T-cell (primary cell): ENCODE results near the gene PSMD1. TPM values are rescaled to one million over a fixed set of nuclear protein-coding genes. Genes with fewer than 3 reads are reported as not detected.

Experiments used
- ATAC-seq, 4 experiments: fragments of 200-7000 bp in 3 of 4; fragments of 150-1000 bp in 1 of 4; cut with Tn5 transposase; replicated peaks in 1 of 4; 1 replicate in 3 of 4; 2 replicates in 1 of 4; pipeline ENCODE4 v1.10.0; 2021; ENCODE audit warnings: moderate library complexity in 3 of 4, mild to moderate bottlenecking in 2 of 4, moderate number of reproducible peaks in 1 of 4
- CTCF ChIA-PET, 2 donors: fragments of 300-600 bp; sonication (Branson Sonifier 250); formaldehyde crosslinking; loops; one replicate each; lab custom pipeline; 2022; ENCODE audit warnings: antibody characterized with exemption in 2 of 2; lab: Charles Lee
- POLR2A ChIA-PET, 2 donors: fragments of 300-600 bp; sonication (Branson Sonifier 250); formaldehyde crosslinking; loops; one replicate each; lab custom pipeline; 2022; ENCODE audit warnings: antibody characterized with exemption in 2 of 2; lab: Charles Lee
- DNase-seq, 35 experiments: peaks; one replicate each; pipeline versions ENCODE4 v3.0.0 to v3.0.0-alpha.2; 2013 to 2023
- H3K27ac ChIP-seq: one replicate; pipeline ENCODE4 v1.5.1; 2013; ENCODE audit warnings: low read length
- H3K27me3 ChIP-seq, 2 experiments: replicated peaks in 1 of 2; 1 replicate in 1 of 2; 2 replicates in 1 of 2; pipeline versions ENCODE4 v1.6.1 to v1.7.0; 2013; ENCODE audit warnings: low read length in 1 of 2, mixed read lengths in 1 of 2; ENCODE audit not compliant: control insufficient read depth in 2 of 2, insufficient read depth in 2 of 2; ENCODE audit errors: extremely low read depth in 1 of 2
- H3K36me3 ChIP-seq, 2 donors: 1 replicate in 1 of 2; 2 replicates in 1 of 2; pipeline versions ENCODE4 v1.6.1 to v1.7.0; 2013; ENCODE audit warnings: low read length in 1 of 2; ENCODE audit not compliant: control insufficient read depth in 2 of 2, insufficient read depth in 1 of 2; ENCODE audit errors: extremely low read depth in 1 of 2
- H3K4me1 ChIP-seq, 2 experiments: 1 replicate in 1 of 2; 2 replicates in 1 of 2; pipeline versions ENCODE4 v1.6.1 to v1.7.0; 2013; ENCODE audit warnings: low read length in 2 of 2, mixed read lengths in 1 of 2; ENCODE audit not compliant: insufficient read depth in 2 of 2, control insufficient read depth in 1 of 2; ENCODE audit errors: extremely low read depth in 1 of 2
- H3K4me3 ChIP-seq, 2 donors: 1 replicate in 1 of 2; 2 replicates in 1 of 2; pipeline versions ENCODE4 v1.5.1 to v1.7.0; 2013; ENCODE audit warnings: mild to moderate bottlenecking in 2 of 2, low read length in 1 of 2, moderate library complexity in 1 of 2; ENCODE audit not compliant: control insufficient read depth in 1 of 2; ENCODE audit errors: extremely low read depth in 1 of 2
- H3K9me3 ChIP-seq: 2 replicates; pipeline ENCODE4 v1.7.0; 2013
- H3K27ac Mint-ChIP-seq, 2 donors: one replicate each; pipeline ENCODE4 v1.8.0; 2020 to 2021; ENCODE audit warnings: mild to moderate bottlenecking in 2 of 2, mixed read lengths in 2 of 2
- H3K27me3 Mint-ChIP-seq, 2 donors: one replicate each; pipeline ENCODE4 v1.8.0; 2021 to 2022; ENCODE audit warnings: mixed read lengths in 2 of 2
- H3K36me3 Mint-ChIP-seq: one replicate; pipeline ENCODE4 v1.8.0; 2021; ENCODE audit warnings: mixed read lengths
- H3K4me1 Mint-ChIP-seq, 3 donors: one replicate each; pipeline ENCODE4 v1.8.0; 2020 to 2022; ENCODE audit warnings: mixed read lengths in 3 of 3, mild to moderate bottlenecking in 1 of 3
- H3K4me3 Mint-ChIP-seq, 3 donors: one replicate each; pipeline ENCODE4 v1.8.0; 2020 to 2022; ENCODE audit warnings: mild to moderate bottlenecking in 3 of 3, mixed read lengths in 3 of 3, moderate library complexity in 3 of 3
- H3K9me3 Mint-ChIP-seq, 3 donors: one replicate each; pipeline ENCODE4 v1.8.0; 2020 to 2022; ENCODE audit warnings: mixed read lengths in 3 of 3
- WGBS: methylation state at CpG from one replicate; pipeline ENCODE4 v1.1.5; 2013; ENCODE audit warnings: missing lambda C conversion rate; ENCODE audit not compliant: insufficient coverage; 5-methylcytosine and 5-hydroxymethylcytosine counted together
- total RNA-seq, 35 experiments: library from RNA in 6 of 35; stranded (reverse) in 6 of 35; fragments of 120-200 nt in 1 of 35; gene quantifications; one replicate each; pipeline versions ENCODE4 v1.2.1 to v1.2.4 and lab custom pipeline; 2013 to 2026

PSMD1 gene
- total RNA-seq, 5 donors from 2014 or later (not counting 1 experiment from before 2014, with no cell fraction given), result 39.5 to 48.2 (median 46.9) TPM

GRCh38 chr2:231159306-231159705, 102.6 kb downstream of the PSMD1 start:
- no peaks in the 10 kb centered on the region for H3K27me3 ChIP-seq
- H3K9me3 ChIP-seq, result no peaks in the 10 kb centered on the region
- H3K4me3 Mint-ChIP-seq, result no peak overlapping the region
- ChIA-PET POLR2A (no interaction called here), CTCF (no interaction called here)
- H3K36me3 ChIP-seq, result peaks cover 0 to 11% of the 10 kb centered on the region in 2 donors
- ATAC-seq (no peak), DNase-seq (no peak)
- peaks cover 0 to 16% (median 16%) of the 10 kb centered on the region in 3 donors for H3K4me1 Mint-ChIP-seq
- H3K27ac ChIP-seq, result no peak overlapping the region
- no peak overlapping the region for H3K4me3 ChIP-seq
- peaks cover 23% of the 10 kb centered on the region for H3K36me3 Mint-ChIP-seq
- no peak overlapping the region for H3K27ac Mint-ChIP-seq
- no peaks in the 10 kb centered on the region for H3K9me3 Mint-ChIP-seq
- H3K4me1 ChIP-seq, result peaks cover 0 to 5% of the 10 kb centered on the region in 2 experiments
- no peaks in the 10 kb centered on the region for H3K27me3 Mint-ChIP-seq

DNA sequence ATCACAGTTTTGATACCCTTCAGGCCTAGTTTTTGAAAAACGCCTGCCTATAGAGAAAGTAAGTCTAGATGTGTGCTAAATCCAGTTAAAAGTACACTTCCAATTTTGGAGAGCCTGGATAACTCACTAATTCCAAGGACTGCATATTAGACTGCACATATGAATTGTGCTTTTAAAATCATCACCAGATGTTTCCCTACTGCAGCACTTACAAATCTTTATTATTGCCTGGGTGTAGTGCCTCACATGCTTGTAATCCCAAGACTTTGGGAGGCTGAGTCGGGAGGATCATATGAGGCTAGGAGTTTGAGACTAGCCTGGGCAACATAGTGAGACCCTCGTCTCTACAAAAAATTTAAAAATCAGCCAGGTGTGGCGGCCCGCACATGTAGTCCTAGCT, 104.0 kb downstream of the PSMD1 start:
- no peak overlapping the region for H3K27ac ChIP-seq
- no peak overlapping the region for H3K4me3 ChIP-seq
- 100% methylated on average over 4 of the region's 5 CpGs for WGBS
- ChIA-PET CTCF (no interaction called here), POLR2A (no interaction called here)
- Mint-ChIP-seq H3K36me3 (peaks cover 30% of the 10 kb centered on the region), H3K4me3 (no peak overlapping the region), H3K9me3 (no peaks in the 10 kb centered on the region), H3K27me3 (no peaks in the 10 kb centered on the region), H3K4me1 (peaks cover 0 to 16% (median 16%) of the 10 kb centered on the region in 3 donors), H3K27ac (no peak overlapping the region)
- ATAC-seq, result no peak
- no peak for DNase-seq
- peaks cover 0 to 14% of the 10 kb centered on the region in 2 donors for H3K36me3 ChIP-seq
- no peaks in the 10 kb centered on the region for H3K27me3 ChIP-seq
- peaks cover 0 to 5% of the 10 kb centered on the region in 2 experiments for H3K4me1 ChIP-seq
- H3K9me3 ChIP-seq, result no peaks in the 10 kb centered on the region

DNA sequence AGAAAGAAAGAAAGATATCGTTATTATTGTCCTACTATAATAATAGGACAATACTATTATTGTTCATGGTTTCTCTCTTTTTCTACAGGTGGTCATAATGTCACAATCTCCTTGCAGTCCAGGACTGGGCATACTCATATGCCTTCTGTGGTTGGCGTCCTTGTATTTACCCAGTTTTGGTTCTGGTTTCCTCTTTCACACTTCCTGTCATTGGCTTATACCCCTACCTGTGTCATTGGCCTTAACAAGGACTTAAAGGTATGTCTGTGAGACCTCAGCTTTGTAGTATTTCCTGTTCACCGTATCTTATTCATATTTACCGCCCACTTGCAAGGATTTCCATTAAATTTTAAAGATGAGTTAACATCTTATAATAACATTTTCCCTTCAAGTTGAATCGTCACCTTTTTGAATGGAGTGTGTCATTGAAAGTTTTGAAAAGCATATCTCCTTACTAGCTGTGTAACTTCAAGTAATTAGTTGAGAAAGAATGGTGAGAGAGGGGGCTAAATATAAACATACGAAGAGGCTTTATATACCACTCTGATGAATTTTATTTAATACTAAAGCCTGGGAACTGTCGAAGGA, 104.7 kb downstream of the PSMD1 start:
- no peak overlapping the region for H3K4me3 ChIP-seq
- H3K27ac Mint-ChIP-seq, result peak overlapping the region in 1 of 2 donors; percentile 41
- peaks cover 34% of the 10 kb centered on the region for H3K36me3 Mint-ChIP-seq
- CTCF ChIA-PET, result no interaction called here
- H3K4me1 ChIP-seq, result peaks cover 0 to 5% of the 10 kb centered on the region in 2 experiments
- POLR2A ChIA-PET, result interaction anchor here in 1 of 2 donors (0.6 kb wide), 1 partner anchor 328 kb away, joined by 5 read pairs; no protein-coding TSS in a partner anchor
- H3K27me3 ChIP-seq, result no peaks in the 10 kb centered on the region
- H3K4me1 Mint-ChIP-seq, result peaks cover 0 to 16% (median 16%) of the 10 kb centered on the region in 3 donors
- DNase-seq, result no peak
- H3K27me3 Mint-ChIP-seq, result no peaks in the 10 kb centered on the region
- peak in 2 of 4 experiments; percentile 45 to 48 for ATAC-seq
- no peak overlapping the region for H3K4me3 Mint-ChIP-seq
- H3K9me3 ChIP-seq, result no peaks in the 10 kb centered on the region
- H3K9me3 Mint-ChIP-seq, result no peaks in the 10 kb centered on the region
- H3K36me3 ChIP-seq, result peaks cover 0 to 20% of the 10 kb centered on the region in 2 donors
- WGBS, result no CpG with 5 or more reads among the region's 7 CpGs
- no peak overlapping the region for H3K27ac ChIP-seq

DNA sequence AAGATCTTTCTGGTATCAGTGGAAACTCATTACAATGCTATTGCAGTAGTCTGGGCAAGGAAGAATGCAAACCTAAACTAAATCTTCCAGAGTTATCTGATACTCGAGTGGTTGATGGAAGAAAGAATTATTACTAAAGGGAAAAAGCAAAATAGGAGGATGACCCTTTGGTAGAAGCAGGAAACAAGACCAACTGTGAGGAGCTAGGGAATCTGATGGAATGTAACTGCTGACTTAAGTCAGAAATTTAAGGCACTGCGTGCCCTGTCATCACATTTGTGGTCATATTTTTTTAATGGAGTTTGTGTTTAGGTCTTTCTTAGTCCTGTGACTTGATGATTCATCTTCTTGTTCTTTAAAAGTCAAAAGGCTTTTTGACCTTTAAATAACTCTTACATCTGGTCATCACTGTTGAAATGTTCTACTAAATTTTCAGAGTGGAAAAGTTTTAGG, 105.2 kb downstream of the PSMD1 start:
- Histone ChIP-seq H3K4me3 (no peak overlapping the region), H3K9me3 (no peaks in the 10 kb centered on the region), H3K36me3 (peaks cover 4 to 26% of the 10 kb centered on the region in 2 donors), H3K27me3 (no peaks in the 10 kb centered on the region), H3K4me1 (peaks cover 0 to 5% of the 10 kb centered on the region in 2 experiments), H3K27ac (no peak overlapping the region)
- ChIA-PET POLR2A (interaction anchor here in 1 of 2 donors (0.6 kb wide), 1 partner anchor 11 kb away, joined by 8 read pairs; no protein-coding TSS in a partner anchor), CTCF (no interaction called here)
- DNase-seq (no peak), ATAC-seq (no peak)
- H3K27me3 Mint-ChIP-seq, result no peaks in the 10 kb centered on the region
- H3K4me1 Mint-ChIP-seq, result peaks cover 0 to 16% (median 16%) of the 10 kb centered on the region in 3 donors
- WGBS, result no CpG with 5 or more reads among the region's 2 CpGs
- H3K27ac Mint-ChIP-seq, result no peak overlapping the region
- H3K36me3 Mint-ChIP-seq, result peaks cover 39% of the 10 kb centered on the region
- no peak overlapping the region for H3K4me3 Mint-ChIP-seq
- no peaks in the 10 kb centered on the region for H3K9me3 Mint-ChIP-seq

- H3K4me1 Mint-ChIP-seq, result peaks cover 0 to 16% (median 16%) of the 10 kb centered on the region in 3 donors
- no CpG with 5 or more reads among the region's 3 CpGs for WGBS
- no peaks in the 10 kb centered on the region for H3K9me3 Mint-ChIP-seq
- ChIA-PET CTCF (interaction anchor here in 1 of 2 donors (0.7 kb wide), 1 partner anchor 33 kb away, joined by 3 read pairs; no protein-coding TSS in a partner anchor), POLR2A (no interaction called here)
- Histone ChIP-seq H3K36me3 (peaks cover 7 to 35% of the 10 kb centered on the region in 2 donors), H3K4me1 (peaks cover 0 to 5% of the 10 kb centered on the region in 2 experiments), H3K27ac (no peak overlapping the region), H3K9me3 (no peaks in the 10 kb centered on the region), H3K4me3 (no peak overlapping the region), H3K27me3 (no peaks in the 10 kb centered on the region)
- ATAC-seq (no peak), DNase-seq (no peak)
- no peaks in the 10 kb centered on the region for H3K27me3 Mint-ChIP-seq
- H3K4me3 Mint-ChIP-seq, result no peak overlapping the region
- no peak overlapping the region for H3K27ac Mint-ChIP-seq
- peaks cover 46% of the 10 kb centered on the region for H3K36me3 Mint-ChIP-seq
These were observed 106.3 kb downstream of the PSMD1 start for GRCh38 chr2:231163011-231163410.

DNA sequence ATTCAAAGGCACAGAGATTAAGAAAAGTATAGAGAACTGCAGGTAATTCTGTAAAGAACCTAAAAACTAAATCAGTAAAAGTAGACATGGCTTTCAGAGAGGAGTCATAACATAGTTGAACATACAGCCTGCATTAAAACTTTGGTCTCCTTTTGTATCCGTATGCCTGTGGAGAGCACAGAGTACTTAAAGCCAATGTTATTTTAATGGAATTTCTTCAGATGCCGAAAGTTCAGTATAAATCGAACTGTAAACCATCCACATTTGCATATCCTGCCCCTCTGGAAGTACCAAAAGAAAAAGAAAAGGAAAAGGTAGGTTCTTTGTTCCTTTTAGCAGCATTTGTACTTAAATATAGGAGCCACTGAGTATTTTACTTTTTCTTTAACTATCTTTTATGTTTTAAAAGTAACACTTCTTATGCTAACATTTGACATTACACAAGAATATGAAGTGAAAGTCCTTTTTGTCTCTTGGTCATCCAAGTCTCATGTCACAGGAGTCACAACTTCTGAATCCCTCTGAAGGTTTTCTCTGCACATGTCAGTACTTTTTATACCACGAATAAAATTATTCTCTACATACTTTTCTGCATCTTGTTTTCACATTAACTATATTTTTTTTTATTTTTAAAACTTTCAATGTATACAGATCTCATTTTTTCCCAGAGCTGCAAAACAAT, 106.9 kb downstream of the PSMD1 start:
- Histone ChIP-seq H3K27me3 (no peaks in the 10 kb centered on the region), H3K36me3 (peaks cover 7 to 39% of the 10 kb centered on the region in 2 donors), H3K4me3 (no peak overlapping the region), H3K27ac (no peak overlapping the region), H3K9me3 (no peaks in the 10 kb centered on the region), H3K4me1 (peaks cover 0 to 5% of the 10 kb centered on the region in 2 experiments)
- H3K27ac Mint-ChIP-seq, result no peak overlapping the region
- peaks cover 52% of the 10 kb centered on the region for H3K36me3 Mint-ChIP-seq
- peaks cover 0 to 16% (median 16%) of the 10 kb centered on the region in 3 donors for H3K4me1 Mint-ChIP-seq
- no peak overlapping the region for H3K4me3 Mint-ChIP-seq
- H3K27me3 Mint-ChIP-seq, result no peaks in the 10 kb centered on the region
- ChIA-PET POLR2A (no interaction called here), CTCF (interaction anchor here in 1 of 2 donors (0.7 kb wide), 1 partner anchor 34 kb away, joined by 3 read pairs; no protein-coding TSS in a partner anchor)
- WGBS, result 100% methylated on average over 1 of the region's 4 CpGs
- no peak for ATAC-seq
- DNase-seq, result no peak
- no peaks in the 10 kb centered on the region for H3K9me3 Mint-ChIP-seq
